Mucosa of stomach (tissue), 1 donor: ENCODE measurements around the gene STXBP5L.
"Not testable (repeated sequence)": the region's sequence is repeated elsewhere in the genome, so short reads cannot be mapped to it uniquely, and the experiment has no call there.

ENCODE experiments used
- H3K27me3 ChIP-seq: one replicate; pipeline ENCODE4 v1.7.0; 2013; ENCODE audit warnings: mild to moderate bottlenecking, low read length; ENCODE audit not compliant: control insufficient read depth, insufficient read depth
- H3K36me3 ChIP-seq: one replicate; pipeline ENCODE4 v1.7.0; 2013; ENCODE audit warnings: low read length; ENCODE audit not compliant: control insufficient read depth, insufficient read depth
- H3K4me1 ChIP-seq: one replicate; pipeline ENCODE4 v1.7.0; 2013; ENCODE audit warnings: mild to moderate bottlenecking, low read length; ENCODE audit not compliant: control insufficient read depth, insufficient read depth
- H3K4me3 ChIP-seq: one replicate; pipeline ENCODE4 v1.7.0; 2013; ENCODE audit warnings: low read length
- H3K9ac ChIP-seq: one replicate; pipeline ENCODE4 v1.7.0; 2013; ENCODE audit warnings: mild to moderate bottlenecking, low read length, moderate library complexity
- H3K9me3 ChIP-seq: one replicate; pipeline ENCODE4 v1.7.0; 2013; ENCODE audit warnings: mild to moderate bottlenecking, low read length, moderate library complexity; ENCODE audit not compliant: control insufficient read depth
- donor health status: Pancreatic carcinoma.

STXBP5L gene

GRCh38 chr3:121269389-121269788 lies 361.4 kb downstream of the STXBP5L start:
- H3K9ac ChIP-seq = no peak overlapping the region
- H3K36me3 ChIP-seq = no peaks in the 10 kb centered on the region
- no peaks in the 10 kb centered on the region for H3K9me3 ChIP-seq
- H3K4me1 ChIP-seq = no peaks in the 10 kb centered on the region
- no peak overlapping the region for H3K4me3 ChIP-seq
- no peaks in the 10 kb centered on the region for H3K27me3 ChIP-seq

- no peak overlapping the region for H3K4me3 ChIP-seq
- H3K9ac ChIP-seq = no peak overlapping the region
- no peaks in the 10 kb centered on the region for H3K4me1 ChIP-seq
- no peaks in the 10 kb centered on the region for H3K9me3 ChIP-seq
- no peaks in the 10 kb centered on the region for H3K27me3 ChIP-seq
- no peaks in the 10 kb centered on the region for H3K36me3 ChIP-seq
Measured at GRCh38 chr3:121274411-121274810, 366.4 kb downstream of the STXBP5L start.

- Histone ChIP-seq H3K4me1 (no peaks in the 10 kb centered on the region), H3K4me3 (no peak overlapping the region), H3K36me3 (no peaks in the 10 kb centered on the region), H3K9me3 (no peaks in the 10 kb centered on the region), H3K9ac (no peak overlapping the region), H3K27me3 (no peaks in the 10 kb centered on the region)
Measured at GRCh38 chr3:121295452-121295851, 387.4 kb downstream of the STXBP5L start.

GRCh38 chr3:121295979-121296378 lies 388.0 kb downstream of the STXBP5L start:
- H3K9ac ChIP-seq = no peak overlapping the region
- no peaks in the 10 kb centered on the region for H3K36me3 ChIP-seq
- no peaks in the 10 kb centered on the region for H3K27me3 ChIP-seq
- no peak overlapping the region for H3K4me3 ChIP-seq
- H3K9me3 ChIP-seq = no peaks in the 10 kb centered on the region
- no peaks in the 10 kb centered on the region for H3K4me1 ChIP-seq

- Histone ChIP-seq H3K4me3 (no peak overlapping the region), H3K27me3 (no peaks in the 10 kb centered on the region), H3K9ac (no peak overlapping the region), H3K9me3 (no peaks in the 10 kb centered on the region), H3K36me3 (no peaks in the 10 kb centered on the region), H3K4me1 (no peaks in the 10 kb centered on the region)
Measured at GRCh38 chr3:121324320-121324719, 416.3 kb downstream of the STXBP5L start.

GRCh38 chr3:121330118-121330517 lies 422.1 kb downstream of the STXBP5L start:
- no peaks in the 10 kb centered on the region for H3K27me3 ChIP-seq
- H3K4me1 ChIP-seq = no peaks in the 10 kb centered on the region
- H3K9ac ChIP-seq = no peak overlapping the region
- H3K36me3 ChIP-seq = no peaks in the 10 kb centered on the region
- no peak overlapping the region for H3K4me3 ChIP-seq
- no peaks in the 10 kb centered on the region for H3K9me3 ChIP-seq

GRCh38 chr3:121330634-121331033 lies 422.6 kb downstream of the STXBP5L start:
- H3K9ac ChIP-seq = no peak overlapping the region
- no peak overlapping the region for H3K4me3 ChIP-seq
- H3K27me3 ChIP-seq = no peaks in the 10 kb centered on the region
- no peaks in the 10 kb centered on the region for H3K9me3 ChIP-seq
- no peaks in the 10 kb centered on the region for H3K36me3 ChIP-seq
- no peaks in the 10 kb centered on the region for H3K4me1 ChIP-seq

- not testable (repeated sequence) for H3K4me1 ChIP-seq, H3K27me3 ChIP-seq, H3K9me3 ChIP-seq, H3K36me3 ChIP-seq, H3K4me3 ChIP-seq, H3K9ac ChIP-seq
Measured at GRCh38 chr3:121355960-121356359, 448.0 kb downstream of the STXBP5L start.

GRCh38 chr3:121362035-121362734 lies 454.2 kb downstream of the STXBP5L start:
- Histone ChIP-seq H3K4me3 (no peak overlapping the region), H3K9me3 (no peaks in the 10 kb centered on the region), H3K27me3 (no peaks in the 10 kb centered on the region), H3K9ac (no peak overlapping the region), H3K4me1 (no peaks in the 10 kb centered on the region), H3K36me3 (no peaks in the 10 kb centered on the region)

- not testable (repeated sequence) for H3K36me3 ChIP-seq, H3K9ac ChIP-seq, H3K9me3 ChIP-seq, H3K4me1 ChIP-seq, H3K4me3 ChIP-seq, H3K27me3 ChIP-seq
Measured at GRCh38 chr3:121388308-121388707, 480.3 kb downstream of the STXBP5L start.

- not testable (repeated sequence) for H3K4me3 ChIP-seq, H3K4me1 ChIP-seq, H3K9me3 ChIP-seq, H3K9ac ChIP-seq, H3K27me3 ChIP-seq, H3K36me3 ChIP-seq
Measured at GRCh38 chr3:121395967-121396366, 488.0 kb downstream of the STXBP5L start.

- H3K4me1 ChIP-seq, H3K27me3 ChIP-seq, H3K9ac ChIP-seq, H3K36me3 ChIP-seq, H3K4me3 ChIP-seq, H3K9me3 ChIP-seq: not testable (repeated sequence)
Measured at GRCh38 chr3:121398051-121398450, 490.0 kb downstream of the STXBP5L start.

- Histone ChIP-seq H3K4me3 (no peak overlapping the region), H3K4me1 (no peaks in the 10 kb centered on the region), H3K9ac (no peak overlapping the region)
Measured at GRCh38 chr3:121399820-121400219, 491.8 kb downstream of the STXBP5L start.

More at GRCh38 chr3:121399820-121400219, 491.8 kb downstream of the STXBP5L start:
- no peaks in the 10 kb centered on the region for H3K36me3 ChIP-seq
- no peaks in the 10 kb centered on the region for H3K9me3 ChIP-seq
- no peaks in the 10 kb centered on the region for H3K27me3 ChIP-seq
